Ishikawa (cell line): ENCODE data around the gene PTTG1IP.

Experiments
- CEBPB ChIP-seq: IDR thresholded peaks from 2 replicates; pipeline ENCODE4 v1.6.1; 2012
- EP300 ChIP-seq: IDR thresholded peaks from 2 replicates; pipeline ENCODE4 v1.6.1; 2012; ENCODE audit warnings: borderline replicate concordance
- RAD21 ChIP-seq: IDR thresholded peaks from 2 replicates; pipeline ENCODE4 v1.6.1; 2012; ENCODE audit warnings: low read depth
- TAF1 ChIP-seq: IDR thresholded peaks from 2 replicates; pipeline ENCODE4 v1.6.1; 2012; ENCODE audit warnings: low read depth, mild to moderate bottlenecking
- TEAD4 ChIP-seq: IDR thresholded peaks from 2 replicates; pipeline ENCODE4 v1.6.1; 2012
- TF ChIP-seq, protein P1 (sequence below): IDR thresholded peaks from 2 replicates; pipeline ENCODE4 v1.6.1; 2012; ENCODE audit warnings: low read depth, mild to moderate bottlenecking
- TF ChIP-seq, protein P2 (sequence below): IDR thresholded peaks from 2 replicates; pipeline ENCODE4 v1.6.1; 2012

DNA sequence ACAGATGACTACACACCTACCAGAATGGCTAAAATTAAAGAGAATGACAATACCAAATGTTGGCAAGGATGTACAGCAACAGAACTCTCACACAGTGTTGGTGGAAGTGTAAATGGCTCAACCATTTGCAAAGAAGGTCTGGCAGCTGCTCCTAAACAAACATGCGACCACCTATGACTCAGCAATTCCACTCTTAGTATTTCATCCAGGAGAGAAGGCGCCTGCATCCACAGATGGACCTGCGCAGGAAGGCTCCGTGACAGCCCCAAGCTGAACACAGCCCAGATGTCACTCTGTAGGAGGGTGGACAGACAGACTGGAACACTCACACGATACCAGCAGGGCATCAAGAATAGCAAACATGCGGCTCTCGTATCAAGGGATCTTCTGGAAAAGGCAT lies 6.7 kb downstream of the PTTG1IP start:
- TF ChIP-seq TAF1 (no peak), RAD21 (no peak), EP300 (no peak), CEBPB (no peak), TEAD4 (no peak)
- TF ChIP-seq, protein P1, sequence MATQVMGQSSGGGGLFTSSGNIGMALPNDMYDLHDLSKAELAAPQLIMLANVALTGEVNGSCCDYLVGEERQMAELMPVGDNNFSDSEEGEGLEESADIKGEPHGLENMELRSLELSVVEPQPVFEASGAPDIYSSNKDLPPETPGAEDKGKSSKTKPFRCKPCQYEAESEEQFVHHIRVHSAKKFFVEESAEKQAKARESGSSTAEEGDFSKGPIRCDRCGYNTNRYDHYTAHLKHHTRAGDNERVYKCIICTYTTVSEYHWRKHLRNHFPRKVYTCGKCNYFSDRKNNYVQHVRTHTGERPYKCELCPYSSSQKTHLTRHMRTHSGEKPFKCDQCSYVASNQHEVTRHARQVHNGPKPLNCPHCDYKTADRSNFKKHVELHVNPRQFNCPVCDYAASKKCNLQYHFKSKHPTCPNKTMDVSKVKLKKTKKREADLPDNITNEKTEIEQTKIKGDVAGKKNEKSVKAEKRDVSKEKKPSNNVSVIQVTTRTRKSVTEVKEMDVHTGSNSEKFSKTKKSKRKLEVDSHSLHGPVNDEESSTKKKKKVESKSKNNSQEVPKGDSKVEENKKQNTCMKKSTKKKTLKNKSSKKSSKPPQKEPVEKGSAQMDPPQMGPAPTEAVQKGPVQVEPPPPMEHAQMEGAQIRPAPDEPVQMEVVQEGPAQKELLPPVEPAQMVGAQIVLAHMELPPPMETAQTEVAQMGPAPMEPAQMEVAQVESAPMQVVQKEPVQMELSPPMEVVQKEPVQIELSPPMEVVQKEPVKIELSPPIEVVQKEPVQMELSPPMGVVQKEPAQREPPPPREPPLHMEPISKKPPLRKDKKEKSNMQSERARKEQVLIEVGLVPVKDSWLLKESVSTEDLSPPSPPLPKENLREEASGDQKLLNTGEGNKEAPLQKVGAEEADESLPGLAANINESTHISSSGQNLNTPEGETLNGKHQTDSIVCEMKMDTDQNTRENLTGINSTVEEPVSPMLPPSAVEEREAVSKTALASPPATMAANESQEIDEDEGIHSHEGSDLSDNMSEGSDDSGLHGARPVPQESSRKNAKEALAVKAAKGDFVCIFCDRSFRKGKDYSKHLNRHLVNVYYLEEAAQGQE = no peak
- TF ChIP-seq, protein P2, sequence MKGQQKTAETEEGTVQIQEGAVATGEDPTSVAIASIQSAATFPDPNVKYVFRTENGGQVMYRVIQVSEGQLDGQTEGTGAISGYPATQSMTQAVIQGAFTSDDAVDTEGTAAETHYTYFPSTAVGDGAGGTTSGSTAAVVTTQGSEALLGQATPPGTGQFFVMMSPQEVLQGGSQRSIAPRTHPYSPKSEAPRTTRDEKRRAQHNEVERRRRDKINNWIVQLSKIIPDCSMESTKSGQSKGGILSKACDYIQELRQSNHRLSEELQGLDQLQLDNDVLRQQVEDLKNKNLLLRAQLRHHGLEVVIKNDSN = no peak
